Calu3 (cell line): ENCODE data around the gene TCEAL7. TPM values are rescaled to one million over a fixed set of nuclear protein-coding genes. Genes with fewer than 3 reads are reported as not detected.
A peak's percentile ranks its signal among the peaks of the same experiment; 100 is the strongest.

Experiments
- BruUV-seq: library from RNA; stranded (reverse); fragments of 400-500 nt; replicated peaks from 2 replicates; lab custom pipeline; 2021; lab: Mats Ljungman, UMichigan
- CTCF ChIA-PET: fragments of 300-600 bp; sonication (Branson Sonifier 250); formaldehyde crosslinking; loops from one replicate; lab custom pipeline; 2022; ENCODE audit warnings: antibody characterized with exemption; lab: Charles Lee
- DNase-seq: peaks from one replicate; pipeline ENCODE4 v3.0.0; 2022
- H3K27ac Mint-ChIP-seq: one replicate; pipeline ENCODE4 v1.8.0; 2022; ENCODE audit warnings: mixed read lengths; ENCODE audit not compliant: unreplicated experiment
- H3K27me3 Mint-ChIP-seq: one replicate; pipeline ENCODE4 v1.8.0; 2022; ENCODE audit warnings: mixed read lengths; ENCODE audit not compliant: unreplicated experiment
- H3K36me3 Mint-ChIP-seq: one replicate; pipeline ENCODE4 v1.8.0; 2022; ENCODE audit warnings: mild to moderate bottlenecking, moderate library complexity, mixed read lengths; ENCODE audit not compliant: insufficient read depth, unreplicated experiment
- H3K4me1 Mint-ChIP-seq: one replicate; pipeline ENCODE4 v1.8.0; 2022; ENCODE audit warnings: mild to moderate bottlenecking, low read depth, mixed read lengths; ENCODE audit not compliant: unreplicated experiment
- H3K4me3 Mint-ChIP-seq: one replicate; pipeline ENCODE4 v1.8.0; 2022; ENCODE audit warnings: mild to moderate bottlenecking, low read depth, moderate library complexity, mixed read lengths; ENCODE audit not compliant: unreplicated experiment
- H3K9me3 Mint-ChIP-seq: one replicate; pipeline ENCODE4 v1.8.0; 2022; ENCODE audit warnings: low read depth, mixed read lengths; ENCODE audit not compliant: unreplicated experiment
- CTCF ChIP-seq: fragments of 200-600 bp; IDR thresholded peaks from one replicate; pipeline ENCODE4 v1.8.0; 2022; ENCODE audit warnings: antibody characterized with exemption; ENCODE audit not compliant: unreplicated experiment
- intact Hi-C: fragments of 100-400 bp; cut with micrococcal nuclease; formaldehyde crosslinking; loops from one replicate; pipeline ENCODE4 v1.10.0; 2022; ENCODE audit not compliant: unreplicated experiment
- total RNA-seq: library from RNA; stranded (reverse); gene quantifications from 2 replicates; pipeline ENCODE4 v1.2.3, GENCODE V29; 2022

Gene TCEAL7
- total RNA-seq, 1 experiment from 2014 or later = not detected

DNA sequence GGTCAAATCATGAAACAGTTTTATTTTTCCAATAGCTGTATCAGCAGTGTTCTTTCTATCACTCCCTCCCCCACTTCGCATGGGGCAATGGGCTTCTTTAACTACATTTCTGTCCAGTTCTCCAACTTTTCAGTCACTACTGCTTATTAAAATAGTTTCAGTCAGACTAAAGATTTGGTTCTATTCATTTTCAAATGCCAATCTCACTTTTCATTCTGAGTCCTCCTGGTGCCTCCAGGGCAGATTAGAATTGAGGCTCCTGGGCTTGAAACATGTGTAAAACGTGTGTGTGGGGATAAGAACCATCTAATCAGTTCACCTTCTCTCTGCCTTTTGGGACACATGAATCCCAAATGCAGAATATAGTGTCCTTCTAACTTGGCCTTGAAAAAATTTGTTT lies 42.8 kb downstream of the TCEAL7 start:
- Mint-ChIP-seq H3K4me1 (peaks cover 8% of the 10 kb centered on the region), H3K9me3 (no peaks in the 10 kb centered on the region), H3K4me3 (no peak overlapping the region), H3K27ac (no peak overlapping the region), H3K36me3 (peaks cover 20% of the 10 kb centered on the region), H3K27me3 (no peaks in the 10 kb centered on the region)
- no TSS peak for BruUV-seq
- DNase-seq = no peak
- CTCF ChIA-PET = no interaction called here
- intact Hi-C loops = no loop called here
- TF ChIP-seq CTCF = no peak

- H3K27ac Mint-ChIP-seq = no peak overlapping the region
- no peak for TF ChIP-seq CTCF
- CTCF ChIA-PET = no interaction called here
- peaks cover 8% of the 10 kb centered on the region for H3K4me1 Mint-ChIP-seq
- no peaks in the 10 kb centered on the region for H3K27me3 Mint-ChIP-seq
- no peak overlapping the region for H3K4me3 Mint-ChIP-seq
- H3K36me3 Mint-ChIP-seq = peaks cover 20% of the 10 kb centered on the region
- BruUV-seq = no TSS peak
- H3K9me3 Mint-ChIP-seq = no peaks in the 10 kb centered on the region
- no peak for DNase-seq
- intact Hi-C loops = no loop called here
Observed at GRCh38 chrX:103373581-103373980, 43.5 kb downstream of the TCEAL7 start.

DNA sequence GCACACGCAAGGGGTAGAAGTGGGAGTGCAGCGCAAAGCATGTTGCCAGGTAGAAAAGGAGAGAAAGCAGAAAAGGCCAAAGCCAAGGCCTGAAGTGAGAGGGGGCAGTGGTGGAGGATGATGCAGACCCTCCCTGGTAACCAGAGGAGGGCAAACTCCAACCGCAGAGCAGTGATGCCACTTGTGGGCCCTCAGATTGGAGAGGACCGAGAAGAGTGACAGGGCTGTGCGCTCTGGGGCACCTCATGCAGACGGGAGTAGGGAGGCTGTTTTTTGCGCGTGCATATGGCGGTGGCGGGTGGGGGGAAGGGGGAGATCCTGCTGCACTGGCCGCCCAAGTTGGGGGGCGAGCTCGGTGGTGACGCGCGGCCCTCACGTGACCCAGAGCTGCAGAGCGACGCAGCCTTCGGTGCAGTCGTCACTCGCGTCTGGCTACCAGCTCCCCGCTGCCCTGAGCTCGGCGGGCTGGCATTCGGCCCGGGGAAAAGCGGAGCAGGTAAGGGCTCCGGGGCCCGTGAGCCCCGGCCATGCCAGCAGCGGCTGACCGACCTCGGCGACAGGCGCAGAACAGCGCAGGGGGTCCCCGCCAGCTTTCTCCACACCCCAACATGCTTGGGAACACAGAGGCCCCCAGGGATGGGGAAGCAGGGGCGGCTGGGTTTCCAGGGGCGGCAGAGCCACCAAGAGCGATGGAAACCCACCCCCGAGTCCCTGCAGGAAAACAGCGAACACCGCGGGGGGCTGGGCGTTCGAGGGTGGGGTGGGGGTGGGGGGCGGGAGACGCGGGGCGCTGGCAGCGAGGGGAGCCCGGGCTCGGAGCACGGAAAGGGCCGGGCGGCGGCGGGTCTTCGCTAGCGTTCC lies 46.3 kb downstream of the TCEAL7 start, which contains the start of gene BEX3:
Gene BEX3 (plus strand): TSS at position 421 of the 861 bp plus-strand sequence. CDS start 984 bp downstream, outside the sequence.
- H3K27ac Mint-ChIP-seq = peak within 1 kb of the TSS; percentile 84
- H3K27me3 Mint-ChIP-seq = no peaks in the 10 kb centered on the region
- intact Hi-C loops = no loop called here
- no peak for TF ChIP-seq CTCF
- H3K36me3 Mint-ChIP-seq = peaks cover 20% of the 10 kb centered on the region
- DNase-seq = peak; percentile 54
- no peaks in the 10 kb centered on the region for H3K9me3 Mint-ChIP-seq
- peaks cover 8% of the 10 kb centered on the region for H3K4me1 Mint-ChIP-seq
- BruUV-seq = no TSS peak
- CTCF ChIA-PET = interaction anchor here (0.6 kb wide), 1 partner anchor 18 kb away, joined by 6 read pairs; no protein-coding TSS in a partner anchor
- peak within 1 kb of the TSS; percentile 81 for H3K4me3 Mint-ChIP-seq

- TF ChIP-seq CTCF = no peak
- Mint-ChIP-seq H3K36me3 (peaks cover 20% of the 10 kb centered on the region), H3K9me3 (no peaks in the 10 kb centered on the region), H3K27ac (peak overlapping the region; percentile 49), H3K4me1 (peaks cover 8% of the 10 kb centered on the region), H3K27me3 (no peaks in the 10 kb centered on the region), H3K4me3 (peak overlapping the region; percentile 81)
- CTCF ChIA-PET = no interaction called here
- intact Hi-C loops = no loop called here
- BruUV-seq = no TSS peak
- no peak for DNase-seq
Observed at GRCh38 chrX:103376979-103377324, 46.9 kb downstream of the TCEAL7 start.
